K562 (cell line): ENCODE results near the gene MYO1F. TPM values are rescaled to one million over a fixed set of nuclear protein-coding genes. Genes with fewer than 3 reads are reported as not detected.
A peak's percentile ranks its signal among the peaks of the same experiment; 100 is the strongest.

Source experiments
- ATAC-seq: fragments of 200-7000 bp; cut with Tn5 transposase; 3 replicates; pipeline ENCODE4 v1.9.1; 2020; ENCODE audit warnings: moderate library complexity
- BruUV-seq: library from RNA; stranded (reverse); fragments of 400-500 nt; replicated peaks from 2 replicates; lab custom pipeline; 2021; lab: Mats Ljungman, UMichigan
- CTCF ChIA-PET: fragments of 300-600 bp; formaldehyde crosslinking; extraction: SDS; loops from one replicate; lab custom pipeline; 2021; ENCODE audit warnings: low intra/inter-chr PET ratio; lab: Yijun Ruan, JAX
- POLR2A ChIA-PET: fragments of 300-600, 350-650 bp; sonication (Branson Sonifier 250); formaldehyde crosslinking; extraction: SDS; loops from one replicate; lab custom pipeline; 2021; ENCODE audit warnings: antibody characterized with exemption, inconsistent platforms; lab: Yijun Ruan, JAX
- DNase-seq, 4 experiments: peaks; one replicate each; pipeline versions ENCODE4 v3.0.0 to v3.0.0-alpha.2; 2011 to 2018; ENCODE audit warnings: low spot score in 3 of 4, mixed read lengths in 3 of 4; ENCODE audit errors: extremely low read depth in 1 of 4
- FAIRE-seq: peaks from 2 replicates; lab custom pipeline; 2011; peaks lifted over from hg19 to GRCh38; lab: Jason Lieb, UNC
- H2AFZ ChIP-seq: 2 replicates; pipeline ENCODE4 v1.6.0; 2011; ENCODE audit warnings: low read depth, low read length, control low read depth, inconsistent platforms
- H3K27ac ChIP-seq: fragments of 200-600 bp; 3 replicates; pipeline ENCODE4 v1.8.0; 2011; ENCODE audit warnings: low read depth, mild to moderate bottlenecking, control low read depth, inconsistent platforms, low read length, moderate library complexity, mixed read lengths; ENCODE audit errors: extremely low read depth
- H3K27me3 ChIP-seq, 2 experiments: fragments of 300-600 bp in 1 of 2; 2 replicates in 1 of 2; 3 replicates in 1 of 2; pipeline versions ENCODE4 v1.6.0 to v1.8.0; 2011; ENCODE audit warnings: inconsistent platforms in 2 of 2, low read length in 2 of 2, mild to moderate bottlenecking in 1 of 2, mixed read lengths in 1 of 2, moderate library complexity in 1 of 2; ENCODE audit not compliant: control insufficient read depth in 2 of 2, insufficient read depth in 2 of 2
- H3K36me3 ChIP-seq: fragments of 300-600 bp; 3 replicates; pipeline ENCODE4 v1.8.0; 2011; ENCODE audit warnings: mild to moderate bottlenecking, low read length, inconsistent platforms; ENCODE audit not compliant: control insufficient read depth, insufficient read depth
- H3K4me1 ChIP-seq, 2 experiments: fragments of 200-600 bp in 1 of 2; replicated peaks in 1 of 2; 2 replicates in 1 of 2; 3 replicates in 1 of 2; pipeline versions ENCODE4 v1.5.1 to v1.8.0; 2011; ENCODE audit warnings: inconsistent platforms in 2 of 2, low read length in 2 of 2, mild to moderate bottlenecking in 1 of 2, mixed read lengths in 1 of 2, moderate library complexity in 1 of 2; ENCODE audit not compliant: control insufficient read depth in 2 of 2, insufficient read depth in 2 of 2
- H3K4me2 ChIP-seq: 2 replicates; pipeline ENCODE4 v1.6.1; 2011; ENCODE audit warnings: low read length, control low read depth, inconsistent platforms, mixed read lengths; ENCODE audit not compliant: insufficient read depth
- H3K4me3 ChIP-seq: fragments of 200-600 bp; sonication (generic), shearing (Covaris generic); 2 replicates; pipeline ENCODE4 v1.5.1; 2016; ENCODE audit warnings: control low read depth, inconsistent platforms
- H3K79me2 ChIP-seq: fragments of 200-600 bp; 3 replicates; pipeline ENCODE4 v1.8.0; 2011; ENCODE audit warnings: low read length, inconsistent platforms; ENCODE audit not compliant: control insufficient read depth, insufficient read depth
- H3K9ac ChIP-seq, 2 experiments: 2 replicates each; pipeline versions ENCODE4 v1.6.0 to v1.6.1; 2011; ENCODE audit warnings: low read depth in 2 of 2, low read length in 2 of 2, control low read depth in 1 of 2, inconsistent platforms in 1 of 2, mild to moderate bottlenecking in 1 of 2, mixed read lengths in 1 of 2; ENCODE audit not compliant: insufficient read depth in 1 of 2
- H3K9me1 ChIP-seq: one replicate; pipeline ENCODE4 v1.6.0; 2011; ENCODE audit warnings: inconsistent platforms, mild to moderate bottlenecking, low read length, moderate library complexity; ENCODE audit not compliant: control insufficient read depth, insufficient read depth
- H3K9me3 ChIP-seq: replicated peaks from 2 replicates; pipeline ENCODE4 v1.5.1; 2011; ENCODE audit warnings: low read depth, low read length, inconsistent platforms; ENCODE audit not compliant: control insufficient read depth, insufficient read depth
- H4K20me1 ChIP-seq: replicated peaks from 2 replicates; pipeline ENCODE4 v1.6.1; 2011; ENCODE audit warnings: low read length, inconsistent platforms, mixed read lengths; ENCODE audit not compliant: control insufficient read depth, insufficient read depth
- ETV1 ChIP-seq: fragments of 450-650 bp; conservative IDR thresholded peaks from 2 replicates; pipeline ENCODE4 v1.6.1; 2016; ENCODE audit warnings: missing genetic modification characterization, control low read depth, low read depth, missing compliant biosample characterization
- MAZ ChIP-seq, 2 experiments: fragments of 450-650 bp in 1 of 2; sonication (generic) in 1 of 2; formaldehyde crosslinking; IDR thresholded peaks in 1 of 2; conservative IDR thresholded peaks in 1 of 2; 2 replicates each; pipeline versions ENCODE4 v1.4.0 to v1.5.0; 2020; ENCODE audit warnings: mild to moderate bottlenecking in 1 of 2, missing genetic modification reagents in 1 of 2
- PCBP1 ChIP-seq: fragments of 200-400 bp; formaldehyde crosslinking; IDR thresholded peaks from 2 replicates; pipeline ENCODE4 v1.6.1; 2018; ENCODE audit warnings: mild to moderate bottlenecking, low read depth, low read length; ENCODE audit not compliant: poor library complexity, severe bottlenecking
- PHF8 ChIP-seq: fragments of 200-600 bp; sonication (generic); IDR thresholded peaks from 2 replicates; pipeline ENCODE4 v1.6.1; 2012; ENCODE audit warnings: mixed run types, mild to moderate bottlenecking, inconsistent platforms, low read length, moderate library complexity, borderline replicate concordance
- ZBTB7A ChIP-seq: IDR thresholded peaks from 2 replicates; pipeline ENCODE4 v1.6.1; 2011; ENCODE audit warnings: low read depth, mild to moderate bottlenecking, low read length, moderate library complexity, borderline replicate concordance; ENCODE audit not compliant: control insufficient read depth
- ZNF445 ChIP-seq: fragments of 250-450 bp; sonication (Bioruptor Pico); IDR thresholded peaks from 2 replicates; pipeline ENCODE4 v1.4.0; 2020; ENCODE audit warnings: low read depth, mild to moderate bottlenecking, moderate library complexity
- WGBS: fragments of 100-300 bp; shearing (Covaris generic); methylation state at CpG from one replicate; pipeline ENCODE4 v1.1.6; 2016; ENCODE audit warnings: low coverage, mixed read lengths; ENCODE audit not compliant: insufficient coverage; ENCODE audit errors: missing lambda C conversion rate; 5-methylcytosine and 5-hydroxymethylcytosine counted together
- in situ Hi-C: fragments of 300-500 bp; cut with MboI; formaldehyde crosslinking; loops from 4 replicates; pipeline ENCODE4 v1.15.0; 2018; ENCODE audit warnings: inconsistent platforms, mixed read lengths
- intact Hi-C: fragments of 100-400 bp; cut with micrococcal nuclease; formaldehyde crosslinking; loops from 2 replicates; pipeline ENCODE4 v1.14.2; 2022
- polyA plus RNA-seq, 8 experiments: library from polyadenylated mRNA; depleted of rRNA in 4 of 8; stranded (reverse) in 5 of 8; unstranded in 3 of 8; fragments of >200 nt; fragmentation: Nextera tagmentation in 2 of 8; fragmentation: Illumina TruSeq in 1 of 8; extraction: Ambion mirVana in 2 of 8; extraction: Trizol in 1 of 8; gene quantifications; 2 replicates each; pipeline versions ENCODE4 v1.2.1 to v1.2.3, GENCODE V29; 2011 to 2014; ENCODE audit warnings: inconsistent platforms in 1 of 8, missing spikeins in 1 of 8
- total RNA-seq, 7 experiments: library from RNA; depleted of rRNA in 6 of 7; stranded (reverse); fragments of >200 nt in 6 of 7; fragmentation: Illumina TruSeq in 2 of 7; extraction: Trizol in 2 of 7; gene quantifications; 2 replicates each; pipeline versions ENCODE4 v1.2.1 to v1.2.3, GENCODE V29; 2011 to 2021; ENCODE audit warnings: low replicate concordance in 1 of 7
- TF ChIP-seq, protein P1 (sequence below), 3 experiments: IDR thresholded peaks in 2 of 3; conservative IDR thresholded peaks in 1 of 3; 2 replicates each; pipeline ENCODE4 v1.5.1; 2011 to 2012; ENCODE audit warnings: low read length in 3 of 3, mild to moderate bottlenecking in 3 of 3, control low read depth in 2 of 3, improper control_type of control experiment in 1 of 3, inconsistent platforms in 1 of 3, low read depth in 1 of 3, mixed read lengths in 1 of 3, moderate library complexity in 1 of 3; ENCODE audit not compliant: insufficient read depth in 2 of 3
- TF ChIP-seq, protein P2 (sequence below): sonication (generic); formaldehyde crosslinking; IDR thresholded peaks from 2 replicates; pipeline ENCODE4 v1.8.1; 2023; ENCODE audit warnings: mild to moderate bottlenecking, missing genetic modification reagents

MYO1F gene
- total and polyA plus RNA-seq, 9 of the 15 experiments (the other 6 are each of a cell fraction or from before 2014, with no cell fraction given), result 0.78 to 9.4 (median 4.3) TPM

DNA sequence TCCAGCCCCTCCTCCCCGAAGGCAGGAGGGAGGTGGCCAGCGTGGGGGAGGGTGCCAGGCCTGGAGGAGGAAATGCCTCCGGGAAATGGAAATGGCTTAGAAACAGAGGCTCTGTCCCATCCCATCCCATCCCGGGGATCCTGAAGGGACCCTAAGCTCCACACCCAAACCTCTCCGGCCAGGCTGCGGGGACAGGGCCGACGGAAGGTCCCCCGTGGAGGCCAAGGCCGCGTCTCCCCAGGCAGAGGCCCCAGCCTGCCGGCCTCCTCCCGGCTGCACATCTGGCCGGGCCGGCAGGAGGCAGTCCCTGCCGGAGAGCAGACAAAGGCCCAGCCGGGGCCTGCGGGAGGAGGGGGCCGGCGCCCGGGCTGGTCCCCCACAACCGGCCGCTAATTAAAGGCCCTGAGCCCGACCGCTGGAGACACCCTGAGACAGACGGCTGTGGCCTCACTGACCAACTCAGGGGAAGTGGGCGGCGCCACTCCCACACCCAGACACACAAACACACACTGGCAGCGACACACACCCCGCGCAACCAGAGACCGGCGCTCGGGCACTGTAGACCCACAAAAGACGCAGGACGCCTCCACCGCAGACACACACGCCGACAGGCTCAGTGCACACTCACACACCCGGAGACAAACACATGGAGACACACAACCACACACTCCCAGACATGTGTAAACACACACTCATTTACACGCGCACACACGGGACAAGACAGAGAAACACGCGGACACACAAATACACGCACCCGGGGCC is 32.2 kb upstream of the MYO1F start:
- Histone ChIP-seq H3K9ac (peak overlapping the region in 1 of 2 experiments; percentile 65; a peak in 2 of 4 replicates), H3K27ac (no peak overlapping the region; the same call in 2 of the 3 replicates), H3K4me1 (peaks cover 6 to 29% of the 10 kb centered on the region in 2 experiments; a peak in 3 of 5 replicates), H4K20me1 (no peaks in the 10 kb centered on the region), H3K79me2 (no peaks in the 10 kb centered on the region), H3K27me3 (peaks cover 3 to 32% of the 10 kb centered on the region in 2 experiments; a peak in 4 of 5 replicates), H3K36me3 (no peaks in the 10 kb centered on the region), H3K9me3 (no peaks in the 10 kb centered on the region), H3K9me1 (no peaks in the 10 kb centered on the region), H3K4me2 (peak overlapping the region; percentile 65), H2AFZ (peak overlapping the region; percentile 70), H3K4me3 (no peak overlapping the region)
- in situ Hi-C loops (loop anchor here (10.0 kb wide), 1 partner anchor 85 kb away; the partner anchor contains the start of gene ACTL9), intact Hi-C loops (loop anchor here (10.0 kb wide), 1 partner anchor 85 kb away; the partner anchor contains the start of gene ACTL9)
- DNase-seq, result peak in 3 of 4 experiments; percentile 31 to 42 (median 32)
- ATAC-seq, result peak; percentile 74
- CTCF ChIA-PET, result no interaction called here
- no peak for FAIRE-seq
- no TSS peak for BruUV-seq
- POLR2A ChIA-PET, result no interaction called here
- WGBS, result 55% methylated on average over 34 of the region's 47 CpGs
- 0 out of 2 replicates have a peak, but pooled peaks have one; percentile 34 for TF ChIP-seq ZBTB7A
- peak in 1 of 2 experiments; percentile 64; a peak in 1 of 4 replicates for TF ChIP-seq MAZ (CRISPR knock-in tag; conservative IDR thresholded peaks at IDR 0.05 in 1 of 2, IDR thresholded peaks at IDR 0.05 in 1 of 2)
- TF ChIP-seq, protein P1, sequence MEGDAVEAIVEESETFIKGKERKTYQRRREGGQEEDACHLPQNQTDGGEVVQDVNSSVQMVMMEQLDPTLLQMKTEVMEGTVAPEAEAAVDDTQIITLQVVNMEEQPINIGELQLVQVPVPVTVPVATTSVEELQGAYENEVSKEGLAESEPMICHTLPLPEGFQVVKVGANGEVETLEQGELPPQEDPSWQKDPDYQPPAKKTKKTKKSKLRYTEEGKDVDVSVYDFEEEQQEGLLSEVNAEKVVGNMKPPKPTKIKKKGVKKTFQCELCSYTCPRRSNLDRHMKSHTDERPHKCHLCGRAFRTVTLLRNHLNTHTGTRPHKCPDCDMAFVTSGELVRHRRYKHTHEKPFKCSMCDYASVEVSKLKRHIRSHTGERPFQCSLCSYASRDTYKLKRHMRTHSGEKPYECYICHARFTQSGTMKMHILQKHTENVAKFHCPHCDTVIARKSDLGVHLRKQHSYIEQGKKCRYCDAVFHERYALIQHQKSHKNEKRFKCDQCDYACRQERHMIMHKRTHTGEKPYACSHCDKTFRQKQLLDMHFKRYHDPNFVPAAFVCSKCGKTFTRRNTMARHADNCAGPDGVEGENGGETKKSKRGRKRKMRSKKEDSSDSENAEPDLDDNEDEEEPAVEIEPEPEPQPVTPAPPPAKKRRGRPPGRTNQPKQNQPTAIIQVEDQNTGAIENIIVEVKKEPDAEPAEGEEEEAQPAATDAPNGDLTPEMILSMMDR (IDR thresholded peaks at IDR 0.05 in 2 of 3, conservative IDR thresholded peaks at IDR 0.05 in 1 of 3; ENCODE audit: insufficient read depth in 2 of 3, low read depth in 1 of 3, low read length in 3 of 3), result peak in 1 of 3 experiments; percentile 22; a peak in 1 of 6 replicates
- peak; percentile 25; the same call in 1 of the 2 replicates for TF ChIP-seq PHF8
- TF ChIP-seq, protein P2, sequence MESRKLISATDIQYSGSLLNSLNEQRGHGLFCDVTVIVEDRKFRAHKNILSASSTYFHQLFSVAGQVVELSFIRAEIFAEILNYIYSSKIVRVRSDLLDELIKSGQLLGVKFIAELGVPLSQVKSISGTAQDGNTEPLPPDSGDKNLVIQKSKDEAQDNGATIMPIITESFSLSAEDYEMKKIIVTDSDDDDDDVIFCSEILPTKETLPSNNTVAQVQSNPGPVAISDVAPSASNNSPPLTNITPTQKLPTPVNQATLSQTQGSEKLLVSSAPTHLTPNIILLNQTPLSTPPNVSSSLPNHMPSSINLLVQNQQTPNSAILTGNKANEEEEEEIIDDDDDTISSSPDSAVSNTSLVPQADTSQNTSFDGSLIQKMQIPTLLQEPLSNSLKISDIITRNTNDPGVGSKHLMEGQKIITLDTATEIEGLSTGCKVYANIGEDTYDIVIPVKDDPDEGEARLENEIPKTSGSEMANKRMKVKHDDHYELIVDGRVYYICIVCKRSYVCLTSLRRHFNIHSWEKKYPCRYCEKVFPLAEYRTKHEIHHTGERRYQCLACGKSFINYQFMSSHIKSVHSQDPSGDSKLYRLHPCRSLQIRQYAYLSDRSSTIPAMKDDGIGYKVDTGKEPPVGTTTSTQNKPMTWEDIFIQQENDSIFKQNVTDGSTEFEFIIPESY (CRISPR knock-in tag), result peak; percentile 40; the same call in 1 of the 2 replicates
- no peak for TF ChIP-seq ZNF445
- no peak for TF ChIP-seq ETV1
- TF ChIP-seq PCBP1, result peak; percentile 60
